ENCODE data around the gene BCAS3.

BCAS3 gene

GRCh38 chr17:61422116-61422799 is 744.6 kb downstream of the BCAS3 start:
- H3K27me3 ChIP-seq (ENCODE audit: control insufficient read depth, insufficient read depth, low read length): no peaks in the 10 kb centered on the region

GRCh38 chr17:61422869-61423268 is 745.2 kb downstream of the BCAS3 start:
- Histone ChIP-seq H3K4me3 (ENCODE audit: low read depth, low read length) (no peak overlapping the region), H3K79me2 (no peaks in the 10 kb centered on the region), H3K36me3 (ENCODE audit: control insufficient read depth, insufficient read depth, low read length) (no peaks in the 10 kb centered on the region), H3K9me3 (ENCODE audit: control insufficient read depth, low read length) (no peaks in the 10 kb centered on the region), H3K9ac (no peak overlapping the region), H3K27ac (no peak overlapping the region), H3K4me2 (ENCODE audit: low read length) (no peak overlapping the region), H3K4me1 (no peaks in the 10 kb centered on the region), H3K27me3 (ENCODE audit: control insufficient read depth, insufficient read depth, low read length) (no peaks in the 10 kb centered on the region), H2AFZ (no peak overlapping the region)
- no peak for TF ChIP-seq CTCF (IDR thresholded peaks at IDR 0.05)

More at GRCh38 chr17:61422116-61422799, 744.6 kb downstream of the BCAS3 start:
- H3K4me1 ChIP-seq: no peaks in the 10 kb centered on the region
- TF ChIP-seq CTCF (IDR thresholded peaks at IDR 0.05): no peak
- H3K4me3 ChIP-seq (ENCODE audit: low read depth, low read length): no peak overlapping the region
- H3K27ac ChIP-seq: no peak overlapping the region
- H3K79me2 ChIP-seq: no peaks in the 10 kb centered on the region
- H3K9me3 ChIP-seq (ENCODE audit: control insufficient read depth, low read length): no peaks in the 10 kb centered on the region
- H3K4me2 ChIP-seq (ENCODE audit: low read length): no peak overlapping the region
- H2AFZ ChIP-seq: no peak overlapping the region
- no peaks in the 10 kb centered on the region for H3K36me3 ChIP-seq (ENCODE audit: control insufficient read depth, insufficient read depth, low read length)
- no peak overlapping the region for H3K9ac ChIP-seq

DNA sequence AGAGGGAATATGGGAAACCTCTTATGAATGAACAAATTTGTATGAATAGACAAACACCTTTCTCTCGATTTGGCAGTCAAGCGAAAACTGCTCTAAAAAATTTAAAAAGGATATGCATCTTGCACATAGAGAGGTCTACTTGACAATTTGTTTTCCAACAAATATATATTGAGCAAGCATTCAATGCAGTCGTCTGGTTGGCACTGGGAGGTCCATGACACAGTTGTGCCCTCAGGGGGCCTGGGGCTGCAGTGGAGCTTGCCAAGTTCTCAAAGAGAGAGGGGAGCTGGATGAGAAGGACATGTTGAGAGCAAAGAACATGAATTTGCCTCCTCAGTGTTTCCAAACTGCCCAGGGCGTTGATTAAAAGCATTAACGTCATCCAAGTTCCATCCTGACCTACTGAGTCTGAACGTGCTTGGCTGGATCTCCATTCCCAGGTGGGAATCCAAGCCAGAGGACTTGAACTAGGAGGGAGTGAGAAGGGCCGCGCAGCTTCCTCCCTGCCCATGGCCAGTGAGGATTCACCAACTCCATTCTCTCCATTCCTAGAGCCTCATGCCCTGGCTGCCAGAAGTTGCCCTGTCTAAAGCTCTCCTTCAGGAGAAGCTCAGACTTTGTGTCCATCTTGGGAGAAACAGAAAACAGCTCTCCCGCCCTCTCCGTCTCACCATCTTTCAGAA is 746.5 kb downstream of the BCAS3 start:
- H3K27me3 ChIP-seq (ENCODE audit: control insufficient read depth, insufficient read depth, low read length): no peaks in the 10 kb centered on the region
- H3K4me1 ChIP-seq: no peaks in the 10 kb centered on the region
- TF ChIP-seq CTCF (IDR thresholded peaks at IDR 0.05): no peak

GRCh38 chr17:61425682-61426481 is 748.2 kb downstream of the BCAS3 start:
- no peak for TF ChIP-seq CTCF (IDR thresholded peaks at IDR 0.05)
- H3K9ac ChIP-seq: no peak overlapping the region
- H2AFZ ChIP-seq: no peak overlapping the region
- H3K79me2 ChIP-seq: no peaks in the 10 kb centered on the region
- H3K4me1 ChIP-seq: no peaks in the 10 kb centered on the region
- H3K36me3 ChIP-seq (ENCODE audit: control insufficient read depth, insufficient read depth, low read length): no peaks in the 10 kb centered on the region
- H3K4me3 ChIP-seq (ENCODE audit: low read depth, low read length): no peak overlapping the region
- H3K4me2 ChIP-seq (ENCODE audit: low read length): no peak overlapping the region
- no peak overlapping the region for H3K27ac ChIP-seq
- no peaks in the 10 kb centered on the region for H3K27me3 ChIP-seq (ENCODE audit: control insufficient read depth, insufficient read depth, low read length)
- no peaks in the 10 kb centered on the region for H3K9me3 ChIP-seq (ENCODE audit: control insufficient read depth, low read length)

More for the DNA sequence above, 746.5 kb downstream of the BCAS3 start:
- H2AFZ ChIP-seq: no peak overlapping the region
- no peaks in the 10 kb centered on the region for H3K79me2 ChIP-seq
- H3K9me3 ChIP-seq (ENCODE audit: control insufficient read depth, low read length): no peaks in the 10 kb centered on the region
- no peak overlapping the region for H3K4me2 ChIP-seq (ENCODE audit: low read length)
- H3K27ac ChIP-seq: no peak overlapping the region
- H3K9ac ChIP-seq: no peak overlapping the region
- no peak overlapping the region for H3K4me3 ChIP-seq (ENCODE audit: low read depth, low read length)
- no peaks in the 10 kb centered on the region for H3K36me3 ChIP-seq (ENCODE audit: control insufficient read depth, insufficient read depth, low read length)
